ENCODE results near the gene BLZF1.

The BLZF1 gene

GRCh38 chr1:169371404-169371803, 3.4 kb downstream of the BLZF1 start:
- no peaks in the 10 kb centered on the region; the same call in 1 of the 2 replicates for H3K36me3 ChIP-seq (ENCODE audit: insufficient read depth)
- H3K4me3 ChIP-seq (IDR thresholded peaks at IDR 0.05; ENCODE audit: insufficient read depth, low read depth, low read length) = no peak overlapping the region
- peaks cover 22% of the 10 kb centered on the region for H3K4me1 ChIP-seq (ENCODE audit: low read depth, poor library complexity, severe bottlenecking)
- TF ChIP-seq, protein P1, sequence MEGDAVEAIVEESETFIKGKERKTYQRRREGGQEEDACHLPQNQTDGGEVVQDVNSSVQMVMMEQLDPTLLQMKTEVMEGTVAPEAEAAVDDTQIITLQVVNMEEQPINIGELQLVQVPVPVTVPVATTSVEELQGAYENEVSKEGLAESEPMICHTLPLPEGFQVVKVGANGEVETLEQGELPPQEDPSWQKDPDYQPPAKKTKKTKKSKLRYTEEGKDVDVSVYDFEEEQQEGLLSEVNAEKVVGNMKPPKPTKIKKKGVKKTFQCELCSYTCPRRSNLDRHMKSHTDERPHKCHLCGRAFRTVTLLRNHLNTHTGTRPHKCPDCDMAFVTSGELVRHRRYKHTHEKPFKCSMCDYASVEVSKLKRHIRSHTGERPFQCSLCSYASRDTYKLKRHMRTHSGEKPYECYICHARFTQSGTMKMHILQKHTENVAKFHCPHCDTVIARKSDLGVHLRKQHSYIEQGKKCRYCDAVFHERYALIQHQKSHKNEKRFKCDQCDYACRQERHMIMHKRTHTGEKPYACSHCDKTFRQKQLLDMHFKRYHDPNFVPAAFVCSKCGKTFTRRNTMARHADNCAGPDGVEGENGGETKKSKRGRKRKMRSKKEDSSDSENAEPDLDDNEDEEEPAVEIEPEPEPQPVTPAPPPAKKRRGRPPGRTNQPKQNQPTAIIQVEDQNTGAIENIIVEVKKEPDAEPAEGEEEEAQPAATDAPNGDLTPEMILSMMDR (conservative IDR thresholded peaks at IDR 0.05; ENCODE audit: low read depth, low read length) = no peak
- no peaks in the 10 kb centered on the region for H3K27me3 ChIP-seq (ENCODE audit: insufficient read depth, low read depth)
- H3K27ac ChIP-seq = no peak overlapping the region
- H3K4me2 ChIP-seq = no peak overlapping the region
- H4K20me1 ChIP-seq (ENCODE audit: insufficient read depth) = no peaks in the 10 kb centered on the region
- peaks cover 12% of the 10 kb centered on the region; the same call in 1 of the 2 replicates for H3K79me2 ChIP-seq (ENCODE audit: insufficient read depth, low read depth)
- no peak overlapping the region for H3K9ac ChIP-seq
- H2AFZ ChIP-seq (ENCODE audit: low read depth) = no peak overlapping the region

DNA sequence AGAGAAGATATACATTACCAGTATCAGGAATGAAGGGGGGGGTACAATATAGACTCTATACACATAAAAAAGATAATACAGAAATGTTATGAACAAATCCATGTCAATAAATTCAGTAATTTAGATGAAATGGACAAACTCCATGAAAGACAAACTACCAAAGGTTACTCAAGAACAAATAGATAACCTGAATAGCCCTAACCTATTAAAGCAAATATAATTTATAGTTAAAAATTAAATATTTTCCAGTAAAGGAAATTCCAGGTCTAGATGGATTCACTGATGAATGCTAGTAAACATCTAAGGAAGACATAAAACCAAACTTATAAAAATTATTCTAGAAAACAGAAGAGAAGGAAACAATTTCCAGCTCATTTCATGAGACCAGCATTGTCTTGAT, 13.2 kb downstream of the BLZF1 start:
- Histone ChIP-seq H3K27me3 (ENCODE audit: insufficient read depth, low read depth) (no peaks in the 10 kb centered on the region), H3K36me3 (ENCODE audit: insufficient read depth) (no peaks in the 10 kb centered on the region), H2AFZ (ENCODE audit: low read depth) (no peak overlapping the region), H3K9ac (no peak overlapping the region), H3K4me1 (ENCODE audit: low read depth, poor library complexity, severe bottlenecking) (no peaks in the 10 kb centered on the region), H3K4me3 (IDR thresholded peaks at IDR 0.05; ENCODE audit: insufficient read depth, low read depth, low read length) (no peak overlapping the region), H3K27ac (no peak overlapping the region), H3K79me2 (ENCODE audit: insufficient read depth, low read depth) (no peaks in the 10 kb centered on the region), H4K20me1 (ENCODE audit: insufficient read depth) (no peaks in the 10 kb centered on the region), H3K4me2 (no peak overlapping the region)
- TF ChIP-seq, protein P1 (conservative IDR thresholded peaks at IDR 0.05; ENCODE audit: low read depth, low read length) = no peak

DNA sequence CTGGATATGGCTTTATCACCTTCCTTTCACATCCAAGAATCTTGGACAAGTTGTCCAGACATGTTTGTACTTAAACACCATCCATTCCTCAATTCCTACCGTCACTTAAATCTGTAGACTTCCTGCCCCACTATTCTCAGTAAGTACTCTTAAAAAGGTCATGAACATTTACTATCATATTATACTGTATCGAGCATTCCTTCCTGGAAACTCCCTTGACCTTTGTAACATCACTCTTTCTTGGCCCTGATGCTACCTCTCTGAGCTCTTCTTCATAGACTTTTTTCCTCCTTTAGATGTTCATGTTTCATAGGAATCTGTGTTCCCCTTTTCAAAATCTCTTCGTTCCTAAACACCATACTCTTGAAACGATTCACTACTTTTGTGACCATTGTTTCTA, 15.5 kb downstream of the BLZF1 start:
- no peak overlapping the region for H3K4me2 ChIP-seq
- no peaks in the 10 kb centered on the region for H3K27me3 ChIP-seq (ENCODE audit: insufficient read depth, low read depth)
- H4K20me1 ChIP-seq (ENCODE audit: insufficient read depth) = no peaks in the 10 kb centered on the region
- H3K36me3 ChIP-seq (ENCODE audit: insufficient read depth) = no peaks in the 10 kb centered on the region
- TF ChIP-seq, protein P1 (conservative IDR thresholded peaks at IDR 0.05; ENCODE audit: low read depth, low read length) = no peak
- H3K27ac ChIP-seq = no peak overlapping the region
- no peak overlapping the region for H3K4me3 ChIP-seq (IDR thresholded peaks at IDR 0.05; ENCODE audit: insufficient read depth, low read depth, low read length)
- H3K79me2 ChIP-seq (ENCODE audit: insufficient read depth, low read depth) = no peaks in the 10 kb centered on the region
- H2AFZ ChIP-seq (ENCODE audit: low read depth) = no peak overlapping the region
- H3K4me1 ChIP-seq (ENCODE audit: low read depth, poor library complexity, severe bottlenecking) = no peaks in the 10 kb centered on the region
- no peak overlapping the region for H3K9ac ChIP-seq

DNA sequence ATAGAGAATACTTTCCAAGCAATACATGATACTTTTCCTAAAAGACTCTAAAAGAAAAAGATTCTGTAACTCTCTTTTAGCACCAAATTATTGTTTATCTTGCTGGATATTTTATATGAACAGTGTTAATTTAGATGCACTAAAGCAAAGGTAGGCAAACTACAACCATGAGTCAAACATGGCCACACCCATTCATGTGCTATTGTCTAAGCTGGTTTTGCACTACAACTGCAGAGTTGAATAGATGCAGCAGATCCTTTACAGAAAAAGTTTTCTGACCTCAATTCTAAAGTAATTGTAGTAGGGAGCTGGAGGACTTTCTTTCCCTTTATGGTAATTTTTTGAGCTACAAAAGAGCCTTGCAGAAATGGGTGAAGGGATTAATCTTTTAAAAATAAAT, 19.4 kb downstream of the BLZF1 start:
- Histone ChIP-seq H3K4me2 (no peak overlapping the region), H3K4me1 (ENCODE audit: low read depth, poor library complexity, severe bottlenecking) (no peaks in the 10 kb centered on the region), H3K27ac (no peak overlapping the region), H3K4me3 (IDR thresholded peaks at IDR 0.05; ENCODE audit: insufficient read depth, low read depth, low read length) (no peak overlapping the region), H3K27me3 (ENCODE audit: insufficient read depth, low read depth) (no peaks in the 10 kb centered on the region), H3K36me3 (ENCODE audit: insufficient read depth) (no peaks in the 10 kb centered on the region), H3K9ac (no peak overlapping the region), H3K79me2 (ENCODE audit: insufficient read depth, low read depth) (no peaks in the 10 kb centered on the region), H4K20me1 (ENCODE audit: insufficient read depth) (no peaks in the 10 kb centered on the region), H2AFZ (ENCODE audit: low read depth) (no peak overlapping the region)
- TF ChIP-seq, protein P1 (conservative IDR thresholded peaks at IDR 0.05; ENCODE audit: low read depth, low read length) = no peak
